GM12878 (cell line): ENCODE measurements around the gene NKD1. TPM values are rescaled to one million over a fixed set of nuclear protein-coding genes. Genes with fewer than 3 reads are reported as not detected.

Experiments
- BMI1 ChIP-seq: fragments of 450-650 bp; IDR thresholded peaks from 2 replicates; pipeline ENCODE4 v1.6.1; 2016; ENCODE audit warnings: mild to moderate bottlenecking, moderate library complexity, borderline replicate concordance
- CBX3 ChIP-seq: fragments of 200-600 bp; sonication (generic); IDR thresholded peaks from 2 replicates; pipeline ENCODE4 v1.6.1; 2016; ENCODE audit warnings: low read depth, borderline replicate concordance
- CHD2 ChIP-seq: IDR thresholded peaks from 2 replicates; pipeline ENCODE4 v1.6.1; 2011; ENCODE audit warnings: low read depth, low read length, improper control_type of control experiment, borderline replicate concordance
- EP300 ChIP-seq, 2 experiments: fragments of 150-350 bp in 1 of 2; IDR thresholded peaks; 2 replicates each; pipeline ENCODE4 v1.6.1; 2011 to 2012; ENCODE audit warnings: low read depth in 2 of 2, low read length in 2 of 2, borderline replicate concordance in 1 of 2, improper control_type of control experiment in 1 of 2, inconsistent platforms in 1 of 2; ENCODE audit not compliant: control insufficient read depth in 1 of 2
- HCFC1 ChIP-seq: fragments of 150-350 bp; IDR thresholded peaks from 2 replicates; pipeline ENCODE4 v1.6.1; 2014; ENCODE audit warnings: low read length
- MEF2A ChIP-seq: IDR thresholded peaks from 2 replicates; pipeline ENCODE4 v1.6.1; 2011; ENCODE audit warnings: low read depth, mild to moderate bottlenecking, low read length, moderate library complexity; ENCODE audit not compliant: insufficient read depth
- MEF2B ChIP-seq: fragments of 450-650 bp; IDR thresholded peaks from 2 replicates; pipeline ENCODE4 v1.6.1; 2018; ENCODE audit warnings: mild to moderate bottlenecking, moderate library complexity; ENCODE audit not compliant: partially characterized antibody, poor library complexity, severe bottlenecking
- MYB ChIP-seq: fragments of 150-350 bp; IDR thresholded peaks from 2 replicates; pipeline ENCODE4 v1.6.1; 2014; ENCODE audit warnings: mild to moderate bottlenecking, low read depth, low read length, borderline replicate concordance
- MYC ChIP-seq: IDR thresholded peaks from 2 replicates; pipeline ENCODE4 v1.6.1; 2011; ENCODE audit warnings: mild to moderate bottlenecking, low read length, moderate library complexity, inconsistent platforms; ENCODE audit not compliant: insufficient read depth, insufficient replicate concordance, insufficient read length, severe bottlenecking
- NFIC ChIP-seq: IDR thresholded peaks from 2 replicates; pipeline ENCODE4 v1.6.1; 2012; ENCODE audit warnings: low read depth, mild to moderate bottlenecking, inconsistent platforms, low read length, moderate library complexity
- RAD51 ChIP-seq: fragments of 450-650 bp; IDR thresholded peaks from 2 replicates; pipeline ENCODE4 v1.6.1; 2016; ENCODE audit warnings: moderate library complexity, mild to moderate bottlenecking, inconsistent platforms
- SMARCA5 ChIP-seq: fragments of 450-650 bp; IDR thresholded peaks from 2 replicates; pipeline ENCODE4 v1.6.1; 2017; ENCODE audit warnings: mild to moderate bottlenecking
- STAT1 ChIP-seq: fragments of 450-650 bp; conservative IDR thresholded peaks from 2 replicates; pipeline ENCODE4 v1.6.1; 2014; ENCODE audit warnings: antibody characterized with exemption, mild to moderate bottlenecking
- TBL1XR1 ChIP-seq: IDR thresholded peaks from 2 replicates; pipeline ENCODE4 v1.6.1; 2012; ENCODE audit warnings: low read depth, low read length, improper control_type of control experiment
- TCF7 ChIP-seq: IDR thresholded peaks from 2 replicates; pipeline ENCODE4 v1.6.1; 2014; ENCODE audit warnings: antibody characterized with exemption, borderline replicate concordance
- ZNF24 ChIP-seq: fragments of 450-650 bp; IDR thresholded peaks from 2 replicates; pipeline ENCODE4 v1.6.1; 2017; ENCODE audit warnings: antibody characterized with exemption, mild to moderate bottlenecking
- ZZZ3 ChIP-seq: IDR thresholded peaks from 2 replicates; pipeline ENCODE4 v1.6.1; 2011; ENCODE audit warnings: low read depth; ENCODE audit not compliant: control insufficient read depth, insufficient read length
- polyA plus RNA-seq, 11 experiments: library from polyadenylated mRNA; depleted of rRNA in 4 of 11; unstranded in 6 of 11; stranded (reverse) in 5 of 11; fragments of >200 nt; fragmentation: Nextera tagmentation in 4 of 11; fragmentation: Illumina TruSeq in 1 of 11; extraction: Ambion mirVana in 4 of 11; extraction: Trizol in 1 of 11; gene quantifications; 1 replicate in 1 of 11; 2 replicates in 10 of 11; pipeline versions ENCODE4 v1.2.1 to v1.2.3, GENCODE V29; 2011 to 2016; ENCODE audit warnings: inconsistent platforms in 2 of 11, missing spikeins in 2 of 11, low read depth in 1 of 11
- total RNA-seq, 4 experiments: library from RNA; depleted of rRNA in 3 of 4; stranded (reverse); fragments of >200 nt in 3 of 4; fragmentation: Illumina TruSeq in 1 of 4; extraction: Trizol in 1 of 4; gene quantifications; 2 replicates each; pipeline versions ENCODE4 v1.2.1 to v1.2.3, GENCODE V29; 2013 to 2021
- TF ChIP-seq, protein P1 (sequence below): fragments of 450-650 bp; IDR thresholded peaks from 2 replicates; pipeline ENCODE4 v1.6.1; 2017; ENCODE audit warnings: low read depth, mild to moderate bottlenecking, moderate library complexity
- TF ChIP-seq, protein P2 (sequence below): fragments of 450-650 bp; formaldehyde crosslinking; IDR thresholded peaks from 2 replicates; pipeline ENCODE4 v1.4.0; 2020; ENCODE audit warnings: mild to moderate bottlenecking, moderate library complexity
- TF ChIP-seq, protein P3 (sequence below): IDR thresholded peaks from 2 replicates; pipeline ENCODE4 v1.6.1; 2011; ENCODE audit warnings: borderline replicate concordance, low read depth, mild to moderate bottlenecking, moderate library complexity, low read length; ENCODE audit not compliant: insufficient read depth, poor library complexity, severe bottlenecking
- TF ChIP-seq, protein P4 (sequence below): fragments of 450-650 bp; conservative IDR thresholded peaks from 2 replicates; pipeline ENCODE4 v1.6.1; 2017; ENCODE audit warnings: mild to moderate bottlenecking, moderate library complexity

NKD1 gene
- total and polyA plus RNA-seq, 10 of the 15 experiments (the other 5 are each of a cell fraction or from before 2014, with no cell fraction given): under 0.01 to 0.49 (median 0.04) TPM; not detected in 2

DNA sequence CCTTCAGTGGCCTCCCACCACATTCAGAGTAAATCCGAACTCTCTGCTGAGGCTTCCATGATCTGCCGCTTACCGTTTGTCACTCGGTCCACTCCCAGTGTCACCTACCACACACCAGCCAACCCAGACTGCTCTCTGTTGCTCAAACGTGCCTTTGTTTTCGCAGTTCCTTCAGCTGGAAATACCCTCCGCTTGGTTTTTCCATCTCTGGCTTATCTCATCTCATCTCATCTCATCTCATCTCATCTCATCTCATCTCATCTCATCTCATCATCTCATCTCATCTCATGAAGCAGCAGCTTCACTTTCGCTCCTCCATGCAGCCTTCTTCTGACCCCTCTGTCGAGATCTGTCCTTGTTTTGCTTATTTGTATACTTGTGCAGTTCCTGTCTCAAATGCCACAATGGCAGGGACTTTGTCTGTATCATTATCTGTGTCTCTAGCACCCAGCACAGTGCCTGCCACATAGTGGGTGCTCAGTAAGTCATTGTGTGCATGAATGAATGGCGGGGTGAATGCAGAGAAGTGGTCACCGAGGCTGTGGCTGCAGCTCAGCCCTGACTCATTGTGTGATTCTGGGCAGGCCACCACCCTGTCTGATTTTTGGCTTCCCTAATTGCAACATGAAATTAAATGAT, 136.7 kb downstream of the NKD1 start (continued):
- TF ChIP-seq, protein P1, sequence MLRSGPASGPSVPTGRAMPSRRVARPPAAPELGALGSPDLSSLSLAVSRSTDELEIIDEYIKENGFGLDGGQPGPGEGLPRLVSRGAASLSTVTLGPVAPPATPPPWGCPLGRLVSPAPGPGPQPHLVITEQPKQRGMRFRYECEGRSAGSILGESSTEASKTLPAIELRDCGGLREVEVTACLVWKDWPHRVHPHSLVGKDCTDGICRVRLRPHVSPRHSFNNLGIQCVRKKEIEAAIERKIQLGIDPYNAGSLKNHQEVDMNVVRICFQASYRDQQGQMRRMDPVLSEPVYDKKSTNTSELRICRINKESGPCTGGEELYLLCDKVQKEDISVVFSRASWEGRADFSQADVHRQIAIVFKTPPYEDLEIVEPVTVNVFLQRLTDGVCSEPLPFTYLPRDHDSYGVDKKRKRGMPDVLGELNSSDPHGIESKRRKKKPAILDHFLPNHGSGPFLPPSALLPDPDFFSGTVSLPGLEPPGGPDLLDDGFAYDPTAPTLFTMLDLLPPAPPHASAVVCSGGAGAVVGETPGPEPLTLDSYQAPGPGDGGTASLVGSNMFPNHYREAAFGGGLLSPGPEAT: 0 out of 2 replicates have a peak, but pooled peaks have one; percentile 50
- no peak for TF ChIP-seq CHD2
- TF ChIP-seq SMARCA5: 0 out of 2 replicates have a peak, but pooled peaks have one; percentile 21
- no peak for TF ChIP-seq TBL1XR1
- no peak for TF ChIP-seq TCF7
- TF ChIP-seq, protein P2, sequence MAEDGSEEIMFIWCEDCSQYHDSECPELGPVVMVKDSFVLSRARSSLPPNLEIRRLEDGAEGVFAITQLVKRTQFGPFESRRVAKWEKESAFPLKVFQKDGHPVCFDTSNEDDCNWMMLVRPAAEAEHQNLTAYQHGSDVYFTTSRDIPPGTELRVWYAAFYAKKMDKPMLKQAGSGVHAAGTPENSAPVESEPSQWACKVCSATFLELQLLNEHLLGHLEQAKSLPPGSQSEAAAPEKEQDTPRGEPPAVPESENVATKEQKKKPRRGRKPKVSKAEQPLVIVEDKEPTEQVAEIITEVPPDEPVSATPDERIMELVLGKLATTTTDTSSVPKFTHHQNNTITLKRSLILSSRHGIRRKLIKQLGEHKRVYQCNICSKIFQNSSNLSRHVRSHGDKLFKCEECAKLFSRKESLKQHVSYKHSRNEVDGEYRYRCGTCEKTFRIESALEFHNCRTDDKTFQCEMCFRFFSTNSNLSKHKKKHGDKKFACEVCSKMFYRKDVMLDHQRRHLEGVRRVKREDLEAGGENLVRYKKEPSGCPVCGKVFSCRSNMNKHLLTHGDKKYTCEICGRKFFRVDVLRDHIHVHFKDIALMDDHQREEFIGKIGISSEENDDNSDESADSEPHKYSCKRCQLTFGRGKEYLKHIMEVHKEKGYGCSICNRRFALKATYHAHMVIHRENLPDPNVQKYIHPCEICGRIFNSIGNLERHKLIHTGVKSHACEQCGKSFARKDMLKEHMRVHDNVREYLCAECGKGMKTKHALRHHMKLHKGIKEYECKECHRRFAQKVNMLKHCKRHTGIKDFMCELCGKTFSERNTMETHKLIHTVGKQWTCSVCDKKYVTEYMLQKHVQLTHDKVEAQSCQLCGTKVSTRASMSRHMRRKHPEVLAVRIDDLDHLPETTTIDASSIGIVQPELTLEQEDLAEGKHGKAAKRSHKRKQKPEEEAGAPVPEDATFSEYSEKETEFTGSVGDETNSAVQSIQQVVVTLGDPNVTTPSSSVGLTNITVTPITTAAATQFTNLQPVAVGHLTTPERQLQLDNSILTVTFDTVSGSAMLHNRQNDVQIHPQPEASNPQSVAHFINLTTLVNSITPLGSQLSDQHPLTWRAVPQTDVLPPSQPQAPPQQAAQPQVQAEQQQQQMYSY (CRISPR knock-in tag): no peak
- peak; percentile 89 for TF ChIP-seq ZNF24
- TF ChIP-seq MEF2B: no peak
- TF ChIP-seq, protein P3, sequence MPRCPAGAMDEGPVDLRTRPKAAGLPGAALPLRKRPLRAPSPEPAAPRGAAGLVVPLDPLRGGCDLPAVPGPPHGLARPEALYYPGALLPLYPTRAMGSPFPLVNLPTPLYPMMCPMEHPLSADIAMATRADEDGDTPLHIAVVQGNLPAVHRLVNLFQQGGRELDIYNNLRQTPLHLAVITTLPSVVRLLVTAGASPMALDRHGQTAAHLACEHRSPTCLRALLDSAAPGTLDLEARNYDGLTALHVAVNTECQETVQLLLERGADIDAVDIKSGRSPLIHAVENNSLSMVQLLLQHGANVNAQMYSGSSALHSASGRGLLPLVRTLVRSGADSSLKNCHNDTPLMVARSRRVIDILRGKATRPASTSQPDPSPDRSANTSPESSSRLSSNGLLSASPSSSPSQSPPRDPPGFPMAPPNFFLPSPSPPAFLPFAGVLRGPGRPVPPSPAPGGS: no peak
- TF ChIP-seq MEF2A: no peak
- TF ChIP-seq STAT1: no peak
- no peak for TF ChIP-seq BMI1
- no peak for TF ChIP-seq HCFC1
- no peak for TF ChIP-seq ZZZ3
- TF ChIP-seq, protein P4, sequence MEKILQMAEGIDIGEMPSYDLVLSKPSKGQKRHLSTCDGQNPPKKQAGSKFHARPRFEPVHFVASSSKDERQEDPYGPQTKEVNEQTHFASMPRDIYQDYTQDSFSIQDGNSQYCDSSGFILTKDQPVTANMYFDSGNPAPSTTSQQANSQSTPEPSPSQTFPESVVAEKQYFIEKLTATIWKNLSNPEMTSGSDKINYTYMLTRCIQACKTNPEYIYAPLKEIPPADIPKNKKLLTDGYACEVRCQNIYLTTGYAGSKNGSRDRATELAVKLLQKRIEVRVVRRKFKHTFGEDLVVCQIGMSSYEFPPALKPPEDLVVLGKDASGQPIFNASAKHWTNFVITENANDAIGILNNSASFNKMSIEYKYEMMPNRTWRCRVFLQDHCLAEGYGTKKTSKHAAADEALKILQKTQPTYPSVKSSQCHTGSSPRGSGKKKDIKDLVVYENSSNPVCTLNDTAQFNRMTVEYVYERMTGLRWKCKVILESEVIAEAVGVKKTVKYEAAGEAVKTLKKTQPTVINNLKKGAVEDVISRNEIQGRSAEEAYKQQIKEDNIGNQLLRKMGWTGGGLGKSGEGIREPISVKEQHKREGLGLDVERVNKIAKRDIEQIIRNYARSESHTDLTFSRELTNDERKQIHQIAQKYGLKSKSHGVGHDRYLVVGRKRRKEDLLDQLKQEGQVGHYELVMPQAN: no peak
- peak in 1 of 2 experiments; percentile 10; a peak in 1 of 4 replicates for TF ChIP-seq EP300 (IDR thresholded peaks at IDR 0.05; ENCODE audit: borderline replicate concordance in 1 of 2, control insufficient read depth in 1 of 2, low read depth in 2 of 2, low read length in 2 of 2)
- TF ChIP-seq NFIC: peak; percentile 60; the same call in 1 of the 2 replicates
- no peak for TF ChIP-seq MYB
- no peak for TF ChIP-seq MYC
- TF ChIP-seq RAD51: no peak
- no peak for TF ChIP-seq CBX3
